Glomerular visceral epithelial cell (primary cell): ENCODE measurements around the gene PGA5.
"Not testable (repeated sequence)": the region's sequence is repeated elsewhere in the genome, so short reads cannot be mapped to it uniquely, and the experiment has no call there.

Experiments
- DNase-seq: peaks from one replicate; pipeline ENCODE4 v3.0.0-alpha.2; 2016; ENCODE audit errors: extremely low spot score

Gene PGA5

GRCh38 chr11:61226457-61227137 is 14.4 kb upstream of the PGA5 start:
- not testable (repeated sequence) for DNase-seq

DNA sequence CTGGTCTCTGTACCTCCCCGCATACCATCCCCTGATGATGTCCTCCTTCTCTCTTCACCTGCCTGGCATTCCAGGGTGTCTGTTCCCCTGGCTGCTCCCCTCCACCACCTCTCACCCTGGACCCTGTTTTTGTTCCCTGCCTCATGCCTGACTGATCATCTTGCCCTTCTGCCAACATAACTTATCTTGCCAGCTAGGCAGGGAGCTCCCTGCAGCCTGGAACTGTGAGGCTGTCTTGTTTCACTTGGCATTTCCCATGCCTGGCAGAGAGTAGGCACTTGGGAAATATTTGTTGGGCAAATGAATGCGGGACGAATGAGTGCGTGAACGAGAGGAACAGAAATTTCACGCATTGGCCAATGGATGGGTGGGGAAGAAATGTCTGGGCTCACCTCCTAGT is 11.5 kb upstream of the PGA5 start:
- DNase-seq = not testable (repeated sequence)

DNA sequence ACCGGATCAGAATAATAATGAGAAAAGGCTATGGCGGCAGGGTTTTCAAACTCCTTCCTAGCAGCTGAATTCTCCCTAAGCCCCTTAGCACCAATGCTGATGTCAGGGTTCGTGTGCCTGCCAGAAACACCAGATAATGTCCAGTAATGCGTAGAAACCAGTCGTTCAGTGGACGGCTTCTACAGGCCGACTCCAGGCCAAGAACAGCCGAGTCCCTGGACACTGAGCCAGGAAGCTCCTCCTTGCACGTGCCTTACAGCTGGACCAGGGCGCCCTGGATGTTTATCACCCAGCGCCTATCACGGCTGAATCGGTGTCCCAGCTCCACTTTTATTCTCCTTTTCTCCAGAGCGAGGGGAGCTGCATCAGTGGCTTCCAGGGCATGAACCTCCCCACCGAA is 9.9 kb upstream of the PGA5 start:
- DNase-seq = not testable (repeated sequence)

- not testable (repeated sequence) for DNase-seq
Observed at GRCh38 chr11:61231585-61231984, 9.4 kb upstream of the PGA5 start.

DNA sequence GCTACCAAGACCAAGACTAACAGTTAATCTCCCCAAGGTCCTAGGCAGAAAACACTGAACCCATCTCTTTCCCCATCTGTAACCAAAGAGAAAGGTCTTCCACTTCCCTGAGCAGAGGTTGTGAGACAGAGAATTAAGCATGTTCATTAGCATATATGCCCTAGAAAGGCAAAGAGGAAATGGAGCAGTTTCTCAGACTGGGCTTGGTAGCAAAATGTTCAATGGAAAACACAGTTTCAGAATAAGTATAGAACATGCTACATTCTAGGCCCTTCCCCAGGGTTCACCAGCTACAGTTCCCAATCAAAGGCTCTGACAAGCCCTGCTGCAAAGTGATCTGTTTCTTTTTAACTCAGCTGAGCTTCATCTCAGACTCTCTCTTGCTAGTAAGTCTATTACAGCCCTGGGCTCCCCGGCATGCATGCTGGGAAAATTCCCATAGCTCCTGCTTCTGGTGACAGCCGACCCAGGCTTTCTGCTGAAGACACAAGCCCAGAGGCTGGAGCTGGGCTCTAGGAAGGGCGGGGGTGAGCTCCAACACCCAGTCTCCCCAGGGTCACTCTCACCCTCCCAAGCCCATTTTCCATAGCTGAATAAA is 8.3 kb upstream of the PGA5 start:
- not testable (repeated sequence) for DNase-seq

DNA sequence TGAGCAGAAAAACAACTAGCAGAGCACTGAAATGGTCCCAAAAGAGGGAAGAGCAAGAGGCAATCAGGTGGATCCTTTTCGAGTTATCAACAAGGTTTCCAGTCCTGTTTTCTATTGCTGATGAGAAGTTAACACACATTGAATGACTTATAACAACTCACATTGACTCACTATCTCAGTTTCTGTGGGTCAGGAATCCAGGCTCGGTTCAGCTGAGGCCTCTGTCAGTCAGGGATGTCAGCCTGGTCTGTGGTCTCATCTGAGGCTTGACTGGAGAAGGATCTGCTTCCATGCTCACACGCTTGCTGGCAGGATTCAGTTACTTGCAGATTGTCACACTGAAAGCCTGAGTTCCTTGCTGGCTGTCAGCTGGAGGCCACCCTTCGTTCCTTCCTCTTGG is 3.8 kb upstream of the PGA5 start:
- DNase-seq = not testable (repeated sequence)

GRCh38 chr11:61240288-61240687 is 687 bp upstream of the PGA5 start:
- DNase-seq = not testable (repeated sequence)

DNA sequence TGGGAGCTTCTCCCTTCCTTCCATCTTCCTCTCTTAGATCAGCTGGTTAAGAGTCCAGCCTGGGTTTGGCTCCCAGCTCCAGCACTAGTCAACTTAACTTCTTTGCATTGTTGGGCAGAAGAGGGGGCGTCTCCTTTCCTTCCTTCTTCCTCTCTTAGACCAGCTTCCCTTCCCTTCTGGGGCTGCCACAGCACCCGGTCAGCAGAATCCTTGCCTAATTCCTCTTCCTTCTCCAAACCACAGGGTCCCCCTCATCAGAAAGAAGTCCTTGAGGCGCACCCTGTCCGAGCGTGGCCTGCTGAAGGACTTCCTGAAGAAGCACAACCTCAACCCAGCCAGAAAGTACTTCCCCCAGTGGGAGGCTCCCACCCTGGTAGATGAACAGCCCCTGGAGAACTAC is 551 bp downstream of the PGA5 start:
- not testable (repeated sequence) for DNase-seq

DNA sequence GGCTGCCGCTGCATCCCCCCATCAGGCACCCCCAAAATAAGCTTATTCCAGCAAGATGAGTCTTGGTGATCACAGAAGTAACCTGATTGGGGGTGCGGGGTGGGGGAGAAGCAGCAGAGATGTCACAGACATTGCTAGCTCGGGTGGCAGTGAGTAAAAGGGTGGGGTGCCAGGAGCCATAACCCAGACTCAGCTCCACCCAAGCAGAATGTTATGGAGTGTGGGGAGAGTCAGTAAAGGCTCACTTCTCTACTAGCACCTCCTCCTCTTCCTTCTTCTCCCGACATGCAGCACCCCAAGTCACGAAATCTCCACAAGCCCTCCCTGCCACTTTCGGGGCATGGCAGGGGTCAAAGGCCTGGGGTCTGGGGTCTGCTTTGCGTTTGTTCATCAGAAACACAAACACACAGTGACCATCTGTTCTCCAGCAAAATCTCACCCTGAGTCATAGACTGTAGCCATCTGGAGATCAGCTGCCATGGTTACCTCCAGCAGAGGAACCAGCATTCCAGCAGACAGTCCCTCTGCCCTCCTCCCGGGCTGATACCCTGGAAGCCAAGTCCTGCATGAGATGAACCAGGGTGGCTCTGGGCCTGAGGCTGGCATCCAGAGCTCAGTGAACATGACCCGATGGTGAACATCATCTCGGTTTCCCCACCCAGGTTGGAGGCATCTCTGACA is 4.4 kb downstream of the PGA5 start:
- not testable (repeated sequence) for DNase-seq

DNA sequence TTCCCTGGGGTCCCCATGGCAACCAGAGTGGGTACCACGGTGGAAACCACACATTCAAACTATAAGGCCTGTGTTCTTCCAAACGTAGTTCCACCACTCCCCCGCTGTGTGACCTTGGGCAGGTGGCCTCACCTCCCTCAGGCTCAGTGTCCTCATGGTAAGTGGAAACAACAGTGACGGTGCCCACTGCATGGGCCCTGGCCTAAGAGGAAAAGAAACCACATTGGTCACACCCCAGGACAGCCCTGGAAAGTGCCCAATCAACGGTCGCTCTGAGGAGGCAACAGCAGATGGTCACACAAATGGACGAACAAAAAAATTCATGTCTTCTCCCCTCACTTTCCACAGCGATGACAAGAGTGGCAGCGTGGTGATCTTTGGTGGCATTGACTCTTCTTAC is 7.1 kb downstream of the PGA5 start:
- not testable (repeated sequence) for DNase-seq

GRCh38 chr11:61249201-61249600 is 8.2 kb downstream of the PGA5 start:
- DNase-seq = not testable (repeated sequence)

DNA sequence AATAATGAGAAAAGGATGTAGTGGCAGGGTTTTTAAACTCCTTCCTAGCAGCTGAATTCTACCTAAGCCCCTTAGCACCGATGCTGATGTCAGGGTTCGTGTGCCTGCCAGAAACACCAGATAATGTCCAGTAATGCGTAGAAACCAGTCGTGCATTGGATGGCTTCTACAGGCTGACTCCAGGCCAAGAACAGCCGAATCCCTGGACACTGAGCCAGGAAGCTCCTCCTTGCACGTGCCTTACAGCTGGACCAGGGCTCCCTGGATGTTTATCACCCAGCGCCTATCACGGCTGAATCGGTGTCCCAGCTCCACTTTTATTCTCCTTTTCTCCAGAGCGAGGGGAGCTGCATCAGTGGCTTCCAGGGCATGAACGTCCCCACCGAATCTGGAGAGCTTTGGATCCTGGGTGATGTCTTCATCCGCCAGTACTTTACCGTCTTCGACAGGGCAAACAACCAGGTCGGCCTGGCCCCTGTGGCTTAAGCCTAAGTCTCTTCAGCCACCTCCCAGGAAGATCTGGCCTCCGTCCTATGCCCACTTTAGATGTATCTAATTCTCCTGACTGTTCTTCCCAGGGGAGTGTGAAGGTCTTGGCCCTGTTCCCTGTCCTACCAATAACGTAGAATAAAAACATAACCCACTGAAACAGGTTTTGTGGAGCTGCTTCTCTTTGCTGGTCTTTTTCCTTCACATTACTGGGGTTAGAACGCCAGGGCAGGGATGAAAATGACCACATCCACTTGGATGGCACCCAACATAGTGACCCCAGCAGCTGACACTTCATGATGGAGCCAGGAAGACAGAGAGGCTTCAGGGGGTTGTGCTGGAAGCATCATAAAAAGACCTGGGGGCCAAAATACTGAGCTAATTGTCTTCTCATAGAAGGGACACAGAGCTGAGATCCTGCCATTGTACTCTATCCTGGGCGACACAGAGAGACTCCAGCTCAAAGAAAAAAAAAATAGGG is 10.1 kb downstream of the PGA5 start:
- DNase-seq = peak; percentile 22

- not testable (repeated sequence) for DNase-seq
Observed at GRCh38 chr11:61252332-61252731, 11.4 kb downstream of the PGA5 start.

- peak; percentile 57 for DNase-seq
Observed at GRCh38 chr11:61254403-61255025, 13.5 kb downstream of the PGA5 start.

DNA sequence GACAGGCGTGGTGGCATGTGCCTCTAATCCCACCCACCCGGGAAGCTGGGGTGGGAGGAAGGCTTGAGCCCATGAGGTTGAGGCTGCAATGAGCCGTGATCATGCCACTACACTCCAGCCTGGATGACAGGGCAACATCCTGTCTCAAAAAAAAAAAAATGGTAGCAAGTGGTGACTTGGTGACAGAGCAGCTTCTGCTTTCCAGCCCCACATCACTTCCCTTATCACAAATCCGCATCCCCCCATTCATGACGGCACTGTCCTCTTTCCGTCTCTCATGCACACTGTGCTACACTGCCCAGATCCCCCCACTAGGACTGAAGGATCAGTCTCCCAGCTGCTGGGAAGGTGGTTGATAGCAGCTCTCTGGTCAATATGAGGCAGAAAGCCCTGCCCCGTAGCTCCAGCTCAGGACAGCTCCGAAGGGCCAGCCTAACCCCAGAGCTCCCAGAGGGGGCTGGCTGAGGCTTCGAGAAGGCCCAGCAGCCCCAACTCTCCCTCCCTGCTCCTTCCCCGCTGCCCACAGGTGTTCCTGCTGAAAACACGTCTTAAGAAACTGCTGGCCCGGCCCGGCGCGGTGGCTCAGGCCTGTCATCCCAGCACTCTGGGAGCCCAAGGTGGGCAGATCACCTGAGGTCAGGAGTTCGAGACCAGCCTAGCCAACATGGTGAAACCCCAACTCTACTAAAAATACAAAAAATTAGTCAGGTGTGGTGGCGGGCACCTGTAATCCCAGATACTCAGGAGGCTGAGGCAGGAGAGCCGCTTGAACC is 15.9 kb downstream of the PGA5 start:
- DNase-seq = no peak

- no peak for DNase-seq
Observed at GRCh38 chr11:61258546-61258945, 17.6 kb downstream of the PGA5 start.

GRCh38 chr11:61259363-61259762 is 18.4 kb downstream of the PGA5 start:
- DNase-seq = no peak

DNA sequence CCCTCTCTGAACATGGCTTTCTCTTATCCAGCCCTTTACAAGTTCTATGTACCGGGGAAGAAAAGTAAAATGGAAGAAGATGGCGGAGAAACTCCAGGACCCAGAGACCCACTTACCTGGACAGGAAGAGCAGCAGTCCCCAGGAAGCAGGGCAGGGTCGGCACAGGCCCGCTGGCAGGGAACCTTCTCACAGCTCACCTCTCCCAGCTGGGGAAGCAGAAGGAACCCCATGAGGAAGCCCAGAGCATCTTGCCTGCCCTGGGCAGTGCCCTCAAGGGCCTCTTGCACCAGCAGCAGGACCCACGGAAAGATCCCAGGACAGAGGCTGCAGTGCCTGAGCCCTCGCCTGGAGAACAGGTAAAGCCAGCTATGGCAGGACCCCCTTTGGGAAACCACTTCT is 23.4 kb downstream of the PGA5 start:
- no peak for DNase-seq

DNA sequence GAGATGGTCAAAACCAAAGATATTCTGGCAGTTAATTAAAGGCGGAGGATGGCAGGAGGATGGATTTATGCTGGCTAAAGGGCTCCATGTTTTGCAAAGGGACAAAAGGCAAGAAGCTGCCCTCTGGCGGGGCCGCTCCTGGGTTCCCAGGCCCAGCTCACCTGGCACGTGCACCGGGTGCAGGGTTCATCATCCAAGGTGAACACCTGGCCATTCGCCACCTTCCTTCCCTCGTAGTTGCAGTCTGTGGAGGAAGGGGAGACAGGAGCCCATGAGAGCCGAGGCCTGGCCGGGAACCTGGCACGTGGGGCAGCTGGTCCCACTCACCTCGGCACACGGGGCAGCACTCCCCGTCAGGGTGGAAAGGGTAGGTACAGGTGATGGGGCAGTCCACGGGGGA is 23.8 kb downstream of the PGA5 start:
- DNase-seq = no peak

DNA sequence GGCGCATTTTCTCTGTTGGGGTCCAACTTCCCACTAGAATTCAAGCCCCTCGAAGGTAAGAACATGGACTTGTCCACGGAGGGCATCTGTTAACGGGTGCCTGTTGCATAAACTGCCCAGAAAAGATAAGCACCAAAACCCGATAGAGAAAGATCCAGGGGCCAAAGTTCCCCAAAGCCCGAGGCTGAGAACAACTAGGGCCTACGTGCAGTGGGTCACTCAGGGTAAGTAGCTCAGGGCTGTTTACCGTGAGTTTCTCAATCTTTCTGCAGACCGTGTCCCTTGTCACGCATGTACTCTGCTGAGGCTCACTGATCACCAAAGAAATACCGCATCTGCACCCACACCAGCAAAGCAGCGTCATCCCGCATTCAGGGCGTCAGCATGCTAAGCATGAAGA is 24.4 kb downstream of the PGA5 start:
- DNase-seq = no peak

GRCh38 chr11:61266602-61267001 is 25.6 kb downstream of the PGA5 start:
- no peak for DNase-seq
